ENCODE data around the gene TEX38.

GRCh38 chr1:46659307-46659870 lies 12.3 kb upstream of the TEX38 start:
- TF ChIP-seq POLR2A (IDR thresholded peaks at IDR 0.05) (no peak), CTCF (IDR thresholded peaks at IDR 0.05) (no peak)
